GM18511 (cell line): ENCODE measurements around the gene KRABD2.
"Not testable (repeated sequence)": the region's sequence is repeated elsewhere in the genome, so short reads cannot be mapped to it uniquely, and the experiment has no call there.

ENCODE experiments used
- ATAC-seq: cut with Tn5 transposase; IDR thresholded peaks from one replicate; pipeline ENCODE4 v1.9.1; 2021; ENCODE audit warnings: mild to moderate bottlenecking, moderate library complexity; ENCODE audit not compliant: unreplicated experiment

The KRABD2 gene

DNA sequence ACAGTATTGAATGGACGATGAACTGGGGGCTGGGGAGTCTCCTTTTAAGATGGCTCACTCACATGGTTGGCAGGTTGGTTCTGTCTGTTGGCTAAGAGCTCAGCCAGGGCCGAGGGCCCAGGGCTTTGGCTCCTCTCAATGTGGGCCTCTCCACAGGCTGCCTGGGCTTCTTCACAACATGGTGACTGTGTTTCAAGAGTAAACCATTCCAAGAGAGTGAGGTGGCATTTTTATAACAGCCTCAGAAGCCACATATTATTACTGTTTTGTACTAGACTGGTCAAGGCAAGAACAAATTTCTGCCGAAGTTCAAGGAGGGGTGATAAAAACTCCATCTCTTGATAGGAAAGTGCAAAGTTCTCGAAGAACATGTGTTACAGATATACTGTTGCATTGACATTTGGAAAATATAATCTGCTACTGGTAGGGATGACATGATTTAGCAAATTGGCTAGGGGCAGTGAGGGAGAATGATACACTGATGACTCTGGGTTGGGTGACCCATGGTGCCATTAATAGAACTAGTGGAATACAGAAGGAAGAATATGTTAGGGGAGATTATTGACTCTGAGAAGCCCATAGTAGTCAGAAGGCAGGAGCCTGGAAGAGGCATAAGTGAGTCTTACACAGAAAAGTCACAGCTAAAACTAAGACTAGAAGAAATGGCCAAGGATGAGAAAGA lies 13.7 kb downstream of the KRABD2 start:
- no peak for ATAC-seq

DNA sequence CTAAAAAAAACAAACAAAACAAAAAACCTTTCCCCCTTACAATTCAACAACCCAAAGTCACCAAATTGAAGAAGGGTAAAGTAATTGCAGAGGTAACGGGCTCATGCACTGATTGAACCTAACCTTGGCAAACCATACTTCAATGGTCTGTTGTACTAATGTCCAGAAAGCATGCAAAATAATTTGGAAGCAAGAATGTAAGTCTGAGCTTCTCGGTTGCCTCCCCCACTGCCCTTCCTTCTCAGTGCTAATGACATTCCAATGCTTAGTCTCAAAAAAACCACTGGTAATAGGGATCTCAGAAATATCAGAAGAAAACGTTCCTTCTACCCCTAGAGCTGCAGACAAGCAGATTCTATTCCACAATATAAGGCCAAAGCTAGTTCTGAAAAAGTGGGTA lies 15.8 kb downstream of the KRABD2 start:
- ATAC-seq, result no peak

- ATAC-seq, result no peak
Observed at GRCh38 chr17:8360260-8360659, 16.2 kb downstream of the KRABD2 start.

GRCh38 chr17:8359769-8360168 lies 16.7 kb downstream of the KRABD2 start:
- no peak for ATAC-seq

- ATAC-seq, result no peak
Observed at GRCh38 chr17:8357910-8358309, 18.6 kb downstream of the KRABD2 start.

- no peak for ATAC-seq
Observed at GRCh38 chr17:8354236-8354635, 22.3 kb downstream of the KRABD2 start.

DNA sequence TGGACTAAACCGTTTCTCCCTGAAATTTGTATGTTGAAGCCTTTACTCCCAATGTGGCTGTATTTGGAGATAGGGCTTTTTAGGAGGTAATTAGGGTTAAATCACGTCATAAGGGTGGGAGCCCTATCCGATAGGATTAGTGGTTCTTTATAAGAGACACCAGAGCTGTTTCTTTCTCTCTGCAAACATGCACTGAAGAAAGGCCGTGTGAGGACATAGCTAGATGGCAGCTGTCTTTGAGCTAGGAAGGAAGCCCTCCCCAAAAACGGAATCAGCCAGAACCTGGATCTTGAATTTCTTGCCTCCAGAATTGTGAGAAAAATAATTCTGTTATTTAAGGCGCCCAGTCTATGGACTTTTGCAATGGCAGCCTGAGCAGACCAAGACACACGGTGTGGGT lies 22.8 kb downstream of the KRABD2 start:
- ATAC-seq, result no peak

DNA sequence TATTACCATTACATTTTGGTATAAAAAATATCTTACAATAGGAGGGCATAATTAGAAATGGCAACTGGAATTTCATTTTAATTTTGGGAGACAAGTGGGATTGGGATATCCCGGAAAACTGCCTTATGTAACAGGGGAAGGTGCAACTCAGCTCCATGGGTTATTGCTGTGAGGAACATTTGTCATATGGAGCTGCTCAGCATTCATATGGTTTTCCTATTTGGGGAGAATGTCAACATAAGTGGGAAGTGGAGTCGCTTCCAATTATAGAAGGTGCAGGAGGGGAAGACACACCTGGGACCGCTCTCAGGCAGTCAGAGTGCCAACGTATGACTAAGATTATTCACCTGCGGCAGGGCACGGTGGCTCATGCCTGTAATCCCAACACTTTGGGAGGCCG lies 26.2 kb downstream of the KRABD2 start:
- no peak for ATAC-seq

DNA sequence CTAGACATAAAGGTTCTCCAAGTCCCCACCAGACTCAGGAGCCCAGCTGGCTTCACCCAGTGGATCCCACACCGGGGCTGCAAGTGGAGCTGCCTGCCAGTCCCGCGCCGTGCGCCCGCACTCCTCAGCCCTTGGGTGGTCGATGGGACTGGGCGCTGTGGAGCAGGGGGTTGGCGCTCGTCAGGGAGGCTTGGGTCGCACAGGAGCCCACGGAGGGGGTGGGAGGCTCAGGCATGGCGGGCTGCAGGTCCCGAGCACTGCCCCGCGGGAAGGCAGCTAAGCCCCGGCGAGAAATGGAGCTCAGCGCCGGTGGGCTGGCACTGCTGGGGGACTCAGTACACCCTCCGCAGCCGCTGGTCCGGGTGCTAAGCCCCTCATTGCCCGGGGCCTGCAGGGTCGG lies 29.5 kb downstream of the KRABD2 start:
- not testable (repeated sequence) for ATAC-seq

GRCh38 chr17:8345951-8346665 lies 30.4 kb downstream of the KRABD2 start:
- ATAC-seq, result no peak

GRCh38 chr17:8345052-8345690 lies 31.3 kb downstream of the KRABD2 start:
- no peak for ATAC-seq

DNA sequence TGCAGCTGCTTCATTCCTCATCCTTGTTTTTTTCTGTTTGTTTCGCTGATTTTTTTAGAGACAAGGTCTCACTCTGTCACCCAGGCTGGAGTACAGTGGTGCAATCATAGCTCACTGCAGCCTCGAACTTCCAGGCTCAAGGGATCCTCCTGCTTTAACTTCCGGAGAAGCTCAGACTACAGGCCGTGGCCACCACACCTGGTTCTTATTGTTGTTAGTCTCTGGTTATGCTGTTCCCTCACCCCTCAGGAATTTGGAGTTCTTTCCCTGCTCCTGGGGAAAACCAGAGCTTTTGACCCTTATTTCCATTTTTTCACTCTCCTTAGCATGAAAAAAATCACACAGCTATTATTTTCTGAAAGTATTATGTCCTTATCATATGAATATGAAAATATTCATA lies 35.0 kb downstream of the KRABD2 start:
- no peak for ATAC-seq

- no peak for ATAC-seq
Observed at GRCh38 chr17:8339540-8339939, 37.0 kb downstream of the KRABD2 start, which contains the start of gene ODF4. TSS of gene ODF4 (plus strand) at chr17:8339840. CDS start at chr17:8340052, 212 bp downstream.

GRCh38 chr17:8338753-8339140 lies 37.8 kb downstream of the KRABD2 start:
- ATAC-seq, result no peak

DNA sequence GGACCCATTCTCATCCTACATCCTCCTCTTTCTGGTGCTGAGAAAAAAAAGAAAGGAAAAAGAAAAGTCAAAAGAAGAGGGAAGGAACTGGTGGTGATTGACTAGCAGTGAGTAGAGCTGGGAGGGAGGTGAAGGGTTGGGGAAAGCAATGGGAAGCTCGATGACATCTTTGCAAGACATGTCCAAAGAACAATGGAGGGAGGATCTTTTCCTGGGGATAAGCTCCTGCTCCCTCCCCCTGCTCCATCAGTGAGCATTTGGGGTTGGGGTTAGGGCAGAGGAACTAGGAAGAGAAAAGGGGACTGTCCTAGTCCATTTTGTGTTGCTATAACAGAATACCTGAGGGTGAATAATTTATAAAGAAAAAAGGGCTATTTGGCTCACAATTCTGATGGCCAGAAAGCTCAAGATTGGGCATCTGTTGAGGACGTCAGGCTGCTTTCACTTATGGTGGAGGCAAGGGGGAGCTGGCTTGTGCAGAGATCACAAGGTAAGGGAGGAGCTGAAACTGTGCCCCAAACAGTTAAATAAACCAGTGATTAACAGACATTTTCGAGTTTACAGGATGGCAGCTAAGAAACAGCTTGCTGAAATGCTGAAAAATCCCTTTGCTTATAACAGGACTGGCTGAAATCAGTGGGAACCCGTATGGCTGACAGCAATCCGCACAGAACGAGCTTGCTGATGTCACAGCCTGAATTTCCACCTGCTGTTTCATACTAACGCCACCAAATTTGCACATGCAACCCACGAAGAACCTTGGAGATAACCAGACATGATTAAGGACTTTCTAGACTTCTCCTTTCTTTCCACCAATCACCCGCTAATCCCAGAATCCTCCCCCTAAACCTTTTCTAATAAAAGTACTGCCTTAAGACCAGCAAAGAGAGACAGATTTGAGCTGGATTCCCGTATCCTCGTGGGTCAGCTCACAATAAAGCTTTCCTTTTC lies 38.4 kb downstream of the KRABD2 start:
- no peak for ATAC-seq

DNA sequence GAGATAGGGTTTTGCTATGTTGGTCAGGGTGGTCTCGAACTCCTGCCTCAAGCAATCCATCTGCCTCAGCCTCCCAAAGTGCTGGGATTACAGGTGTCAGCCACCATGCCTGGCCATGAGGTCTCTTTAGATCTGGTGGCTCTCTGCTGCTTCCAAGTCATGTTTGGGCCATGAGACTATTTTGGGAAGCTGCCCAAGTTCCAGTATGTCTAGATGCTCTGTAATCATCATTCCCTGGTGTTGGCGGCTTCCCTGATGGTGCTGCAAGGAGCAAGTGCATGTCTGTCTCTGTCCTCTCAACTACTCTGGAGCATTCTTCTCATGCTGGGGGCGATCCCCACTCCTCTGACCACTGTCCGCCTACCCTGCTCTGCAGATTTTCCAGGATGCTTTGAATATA lies 43.2 kb downstream of the KRABD2 start:
- no peak for ATAC-seq

GRCh38 chr17:8332688-8333087 lies 43.8 kb downstream of the KRABD2 start:
- no peak for ATAC-seq

GRCh38 chr17:8332128-8332527 lies 44.4 kb downstream of the KRABD2 start:
- no peak for ATAC-seq

- no peak for ATAC-seq
Observed at GRCh38 chr17:8327303-8327649, 49.2 kb downstream of the KRABD2 start.
